HG03460 (cell line): ENCODE results near the gene STYXL2.
A peak's percentile ranks its signal among the peaks of the same experiment; 100 is the strongest.

ENCODE experiments used
- ATAC-seq: cut with Tn5 transposase; IDR thresholded peaks from one replicate; pipeline ENCODE4 v1.9.1; 2021; ENCODE audit not compliant: unreplicated experiment

Gene STYXL2

DNA sequence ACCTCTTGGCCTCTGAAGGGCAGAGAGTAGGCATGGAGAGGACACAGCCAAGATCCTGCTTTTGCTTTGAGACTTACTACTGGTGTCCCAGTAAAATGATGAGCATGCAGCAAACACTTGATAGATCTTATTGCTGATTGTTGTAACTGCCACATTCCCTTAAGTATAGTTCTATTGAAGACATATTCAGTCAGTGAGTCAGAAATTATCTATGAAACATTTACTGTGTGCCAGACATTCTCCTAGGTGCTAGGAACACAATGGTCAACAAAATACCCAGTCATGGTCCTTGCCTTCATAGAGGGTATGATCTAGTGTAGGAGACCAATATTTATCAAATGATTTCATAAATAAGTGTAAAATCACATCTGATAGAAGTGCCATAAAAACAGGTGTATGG lies 13.6 kb downstream of the STYXL2 start:
- no peak for ATAC-seq

DNA sequence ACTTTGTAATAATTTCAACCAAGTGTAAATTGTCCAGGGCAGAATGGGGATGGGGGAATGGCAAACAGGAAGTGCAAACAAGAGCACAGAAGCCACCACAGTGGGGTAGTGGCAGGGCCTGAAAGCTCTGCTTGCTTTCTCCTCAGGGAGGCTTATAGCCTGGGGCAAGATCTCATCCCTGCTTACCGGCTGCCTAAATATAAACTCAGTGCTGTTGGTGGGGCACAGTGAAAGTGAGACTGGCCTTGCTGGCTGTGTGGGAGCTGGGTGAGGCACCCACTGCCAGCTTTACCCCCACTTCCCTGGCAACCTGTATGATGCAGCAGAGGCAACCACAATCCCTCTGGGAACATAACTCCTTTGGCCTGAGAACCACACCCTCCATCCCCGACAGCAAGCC lies 15.2 kb downstream of the STYXL2 start:
- ATAC-seq = no peak

DNA sequence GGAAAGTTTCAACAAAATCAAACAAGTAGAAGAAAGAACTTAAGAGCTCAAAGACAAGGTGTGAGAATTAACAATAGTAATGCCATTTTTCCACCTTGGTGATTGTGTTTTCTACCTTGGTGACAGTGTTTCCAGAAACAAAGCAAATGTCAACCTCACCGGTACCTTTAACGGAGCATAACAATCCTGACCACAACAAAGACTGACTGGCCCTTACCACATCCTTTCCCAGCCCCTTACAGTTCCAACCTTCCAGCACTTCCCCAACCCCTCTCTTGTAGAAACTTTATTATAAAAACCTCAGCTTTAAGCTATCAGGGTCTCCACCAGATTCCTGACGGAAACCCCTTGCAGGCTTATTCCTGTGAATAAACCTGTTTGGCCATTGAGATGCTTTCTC lies 16.7 kb downstream of the STYXL2 start:
- peak; percentile 66 for ATAC-seq

DNA sequence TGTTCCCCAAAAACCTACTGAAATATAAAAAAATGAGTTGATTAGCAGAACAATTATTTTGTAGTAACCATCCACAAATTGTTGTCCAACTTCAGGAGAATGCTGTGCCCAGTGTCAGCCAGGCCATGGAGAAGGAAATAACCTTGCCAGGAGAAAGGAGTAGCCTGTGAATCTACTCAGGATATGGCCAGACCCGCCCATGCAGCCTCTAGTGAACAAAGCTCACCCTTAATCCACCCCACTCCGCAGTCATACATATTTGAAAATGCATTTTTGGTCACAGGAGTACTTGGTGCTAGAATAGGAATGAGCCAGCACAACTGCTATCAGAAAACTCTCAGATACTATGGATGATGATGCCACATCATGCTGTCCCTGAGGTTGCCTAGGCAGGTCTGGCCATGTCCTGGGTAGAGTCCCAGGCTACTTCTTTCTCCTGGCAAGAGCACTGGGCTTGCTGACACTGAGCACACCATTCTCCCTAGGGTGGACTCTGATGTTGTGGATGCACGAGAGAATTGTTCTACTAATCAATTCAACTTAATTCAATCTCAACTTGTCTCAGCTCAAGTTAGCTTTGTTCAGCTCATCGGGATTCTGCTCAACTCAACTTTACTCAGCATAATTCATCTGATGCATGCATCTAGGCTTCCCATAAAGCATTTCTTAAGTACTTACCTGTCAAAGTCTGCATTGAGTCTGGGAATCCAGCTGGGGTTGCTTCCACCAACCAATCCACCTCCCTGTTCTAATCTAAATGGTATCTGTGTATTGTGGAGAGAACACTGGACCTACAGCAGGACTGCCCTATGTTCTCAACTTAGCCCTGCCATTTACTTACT lies 18.2 kb downstream of the STYXL2 start:
- no peak for ATAC-seq

DNA sequence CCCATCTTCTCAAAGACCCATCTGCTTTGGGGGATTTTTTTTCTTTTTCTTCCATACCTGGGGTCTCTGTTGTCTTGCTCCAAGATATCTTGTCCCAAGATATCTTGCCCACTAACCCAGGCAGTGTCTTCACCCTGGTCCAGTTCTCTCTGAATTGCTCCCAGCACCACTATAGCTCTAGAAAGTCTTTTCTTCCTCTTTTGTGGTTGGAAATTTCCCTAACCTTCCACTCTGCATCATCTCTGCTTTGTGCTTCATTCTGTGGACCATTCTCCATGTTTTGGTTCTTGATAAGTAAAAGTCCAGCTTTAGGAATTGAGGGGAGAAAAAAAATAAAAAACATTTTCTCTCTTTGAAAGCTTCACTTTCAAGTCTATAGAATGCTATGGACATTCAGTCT lies 20.9 kb downstream of the STYXL2 start:
- ATAC-seq = no peak

DNA sequence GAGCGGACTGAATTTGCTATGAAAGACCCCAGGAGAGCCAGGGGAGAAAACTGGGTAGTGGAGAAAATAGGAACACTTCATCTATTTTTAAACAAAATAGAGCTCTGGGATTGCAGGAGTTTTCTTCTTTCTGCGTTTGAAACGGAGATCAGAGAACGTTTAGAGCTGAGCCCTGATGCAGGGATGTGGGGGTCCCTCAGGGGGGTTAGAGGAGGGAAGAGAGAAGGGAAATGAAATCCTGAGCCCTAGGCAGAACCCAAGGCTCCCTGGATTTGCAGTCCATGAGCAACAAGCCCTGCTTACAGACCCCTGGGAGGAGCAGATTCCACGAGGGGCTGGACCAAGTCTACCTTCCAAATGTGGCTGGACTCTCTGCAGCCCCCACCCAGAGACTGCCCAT lies 21.8 kb downstream of the STYXL2 start:
- ATAC-seq = no peak

DNA sequence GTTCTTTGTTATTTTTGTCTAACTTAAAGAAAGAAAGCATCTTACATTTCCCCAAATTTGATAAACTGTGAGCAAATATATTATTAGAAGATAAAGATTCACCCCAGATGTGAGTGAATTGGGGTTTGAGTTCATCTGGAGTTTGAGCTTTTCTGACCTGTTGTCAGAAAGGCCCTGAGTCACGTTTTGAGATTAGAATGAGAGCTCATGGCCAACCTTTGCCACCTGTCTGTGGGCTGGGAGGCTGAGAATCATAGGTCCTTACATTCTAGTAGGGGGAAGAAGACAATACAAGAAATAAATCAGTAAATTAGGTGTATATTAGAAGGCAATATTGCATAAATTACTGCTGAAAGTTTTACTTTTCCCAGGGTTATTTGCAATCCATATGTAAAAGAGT lies 22.3 kb downstream of the STYXL2 start:
- ATAC-seq = no peak

DNA sequence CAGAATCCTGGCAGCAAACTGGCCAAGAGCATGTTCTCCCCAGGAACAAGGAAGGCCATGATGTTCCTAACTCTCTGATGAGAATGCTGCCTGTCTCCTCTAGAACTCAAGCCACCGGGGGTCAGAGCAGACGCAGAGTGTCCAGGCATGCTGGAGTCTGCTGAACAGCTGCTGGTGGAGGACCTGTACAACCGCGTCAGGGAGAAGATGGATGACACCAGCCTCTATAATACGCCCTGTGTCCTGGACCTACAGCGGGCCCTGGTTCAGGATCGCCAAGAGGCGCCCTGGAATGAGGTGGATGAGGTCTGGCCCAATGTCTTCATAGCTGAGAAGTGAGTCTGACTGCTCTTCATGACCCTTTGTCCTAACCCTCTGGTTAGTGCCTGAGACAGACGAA lies 23.4 kb downstream of the STYXL2 start:
- ATAC-seq = no peak

DNA sequence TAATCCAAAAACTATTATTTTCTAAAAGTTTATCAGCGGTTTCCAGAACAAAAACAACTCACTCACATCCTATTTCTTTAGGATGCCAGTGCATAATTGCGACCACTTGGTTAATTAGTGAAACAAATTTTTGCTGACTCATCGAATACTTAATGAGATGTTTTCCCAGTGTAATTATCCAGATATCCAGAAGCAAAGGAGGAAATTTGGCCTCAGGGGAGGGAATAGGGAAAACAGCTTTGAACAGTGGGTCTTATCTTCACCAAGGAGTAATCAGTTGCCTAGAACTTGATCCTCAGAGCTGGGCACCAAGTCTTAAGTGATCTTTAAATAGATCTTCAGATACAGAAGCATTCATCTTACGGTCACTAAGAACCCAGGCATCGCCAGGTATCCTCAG lies 24.3 kb downstream of the STYXL2 start:
- no peak for ATAC-seq

DNA sequence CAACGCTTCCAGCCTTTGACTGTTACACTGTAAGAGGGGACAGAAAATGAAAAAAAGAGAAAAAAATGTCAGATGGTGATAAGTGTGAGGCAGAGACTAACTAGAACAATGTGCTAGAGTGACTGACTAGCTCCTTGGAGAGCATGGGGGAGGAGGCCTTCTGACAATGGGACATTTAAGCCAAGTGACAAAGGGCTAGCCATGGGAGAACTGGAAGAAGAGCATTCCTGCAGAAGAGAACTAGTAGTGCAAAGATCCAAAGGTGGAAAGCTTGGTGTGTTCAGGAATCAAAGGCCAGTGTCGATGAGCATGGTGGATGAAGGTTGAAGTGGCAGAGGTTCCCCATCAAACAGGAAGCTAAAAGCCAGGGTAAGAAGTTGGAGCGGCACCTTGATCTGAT lies 25.8 kb downstream of the STYXL2 start:
- ATAC-seq = no peak

DNA sequence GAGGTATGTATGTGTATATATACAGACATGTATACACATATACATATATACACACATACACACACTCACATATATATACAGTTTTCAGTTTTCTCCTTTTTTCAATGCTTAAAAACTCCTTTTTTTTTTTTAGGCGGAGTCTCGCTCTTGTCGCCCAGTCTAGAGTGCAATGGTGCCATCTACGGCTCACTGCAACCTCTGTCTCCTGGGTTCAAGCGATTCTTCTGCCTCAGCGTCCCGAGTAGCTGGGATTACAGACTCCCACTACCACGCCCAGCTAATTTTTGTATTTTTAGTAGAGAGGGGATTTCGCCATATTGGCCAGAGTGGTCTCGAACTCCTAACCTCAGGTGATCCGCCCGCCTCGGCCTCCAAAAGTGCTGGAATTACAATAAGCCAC lies 27.0 kb downstream of the STYXL2 start:
- ATAC-seq = no peak

DNA sequence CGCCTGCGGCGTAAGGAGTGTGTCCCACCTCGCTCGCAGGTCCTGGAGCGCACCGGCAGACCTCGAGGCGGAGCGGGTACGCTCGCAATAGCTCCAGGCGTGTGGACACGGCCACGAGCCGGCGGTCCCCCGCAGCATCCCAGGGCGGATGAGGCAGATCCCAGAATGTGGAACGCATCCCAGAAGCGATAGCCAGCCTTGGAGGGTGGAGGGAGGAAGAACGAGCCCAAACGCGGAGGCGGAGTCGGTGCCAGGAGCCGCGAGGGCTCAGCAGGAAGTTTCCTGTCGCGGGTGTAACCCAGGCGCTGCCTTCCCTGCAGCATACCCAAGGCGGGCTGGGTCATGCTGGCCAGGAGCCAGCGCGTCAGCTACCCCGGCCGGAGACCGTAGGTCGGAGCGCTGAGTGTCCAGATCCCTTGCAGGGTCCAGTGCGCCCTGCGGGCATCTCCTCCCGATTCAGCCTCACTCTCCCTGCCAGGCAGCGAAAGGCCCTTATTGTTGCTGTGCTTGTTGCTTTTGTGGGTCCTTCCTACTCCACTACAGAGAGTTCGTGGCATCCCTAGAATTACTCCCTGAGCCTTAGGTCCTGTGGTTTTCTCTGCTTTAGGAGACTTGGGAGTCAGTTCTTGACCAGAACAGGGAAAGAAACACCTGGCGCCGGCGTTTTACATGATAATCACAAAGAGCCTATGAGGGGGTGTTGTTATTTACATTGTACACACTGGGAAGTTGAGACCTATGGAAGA lies 27.7 kb downstream of the STYXL2 start:
- ATAC-seq = no peak

DNA sequence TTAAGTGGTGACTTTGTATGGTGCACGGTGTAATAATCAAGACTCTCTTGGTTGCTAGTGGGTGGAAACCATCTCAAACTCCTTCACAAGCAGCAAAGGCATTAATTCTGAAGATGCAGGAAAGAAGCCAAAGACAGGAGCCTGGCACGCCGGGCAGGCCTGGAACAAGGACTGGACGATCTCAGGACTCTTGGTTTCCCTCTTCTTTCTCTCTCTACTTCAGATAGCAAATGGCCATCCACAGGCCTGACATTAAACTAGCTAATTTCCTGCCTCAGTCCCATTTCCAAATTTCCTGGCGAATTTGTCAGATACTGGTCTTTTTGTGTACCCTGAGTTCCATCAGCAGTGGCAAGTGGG lies 28.2 kb downstream of the STYXL2 start:
- no peak for ATAC-seq

DNA sequence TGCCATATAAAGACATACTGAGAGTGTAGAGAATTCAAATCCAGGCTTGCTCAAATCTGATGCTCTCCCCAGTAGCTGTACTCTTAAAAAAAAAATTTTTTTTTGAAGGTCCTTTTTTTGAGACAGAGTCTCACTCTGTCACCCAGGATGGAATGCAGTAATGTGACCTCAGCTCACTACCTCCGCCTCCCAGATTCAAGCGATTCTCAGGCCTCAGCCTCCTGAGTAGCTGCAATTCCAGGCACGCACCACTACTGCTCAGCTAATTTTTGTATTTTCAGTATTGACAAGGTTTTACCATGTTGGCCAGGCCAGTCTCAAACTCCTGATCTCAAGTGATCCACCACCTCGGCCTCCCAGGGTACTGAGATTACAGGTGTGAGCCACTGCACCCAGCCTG lies 28.7 kb downstream of the STYXL2 start:
- no peak for ATAC-seq

DNA sequence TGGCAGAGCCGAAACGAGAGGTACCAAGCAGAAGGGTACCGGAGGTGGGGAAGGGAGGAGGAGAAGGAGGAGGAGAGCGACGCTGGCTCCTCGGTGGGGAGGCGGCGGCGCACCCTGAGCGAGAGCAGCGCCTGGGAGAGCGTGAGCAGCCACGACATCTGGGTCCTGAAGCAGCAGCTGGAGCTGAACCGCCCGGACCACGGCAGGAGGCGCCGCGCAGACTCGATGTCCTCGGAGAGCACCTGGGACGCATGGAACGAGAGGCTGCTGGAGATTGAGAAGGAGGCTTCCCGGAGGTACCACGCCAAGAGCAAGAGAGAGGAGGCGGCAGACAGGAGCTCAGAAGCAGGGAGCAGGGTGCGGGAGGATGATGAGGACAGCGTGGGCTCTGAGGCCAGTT lies 32.4 kb downstream of the STYXL2 start:
- no peak for ATAC-seq

DNA sequence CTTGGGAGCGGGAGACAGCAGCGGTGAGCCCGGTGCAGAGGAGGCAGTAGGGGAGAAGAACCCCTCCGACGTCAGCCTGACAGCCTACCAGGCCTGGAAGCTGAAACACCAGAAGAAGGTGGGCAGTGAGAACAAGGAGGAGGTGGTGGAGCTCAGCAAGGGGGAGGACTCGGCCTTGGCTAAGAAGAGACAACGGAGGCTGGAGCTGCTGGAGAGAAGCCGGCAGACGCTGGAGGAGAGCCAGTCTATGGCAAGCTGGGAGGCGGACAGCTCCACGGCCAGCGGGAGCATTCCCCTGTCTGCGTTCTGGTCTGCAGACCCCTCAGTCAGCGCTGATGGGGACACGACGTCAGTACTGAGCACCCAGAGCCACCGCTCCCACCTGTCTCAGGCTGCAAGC lies 32.9 kb downstream of the STYXL2 start:
- no peak for ATAC-seq

DNA sequence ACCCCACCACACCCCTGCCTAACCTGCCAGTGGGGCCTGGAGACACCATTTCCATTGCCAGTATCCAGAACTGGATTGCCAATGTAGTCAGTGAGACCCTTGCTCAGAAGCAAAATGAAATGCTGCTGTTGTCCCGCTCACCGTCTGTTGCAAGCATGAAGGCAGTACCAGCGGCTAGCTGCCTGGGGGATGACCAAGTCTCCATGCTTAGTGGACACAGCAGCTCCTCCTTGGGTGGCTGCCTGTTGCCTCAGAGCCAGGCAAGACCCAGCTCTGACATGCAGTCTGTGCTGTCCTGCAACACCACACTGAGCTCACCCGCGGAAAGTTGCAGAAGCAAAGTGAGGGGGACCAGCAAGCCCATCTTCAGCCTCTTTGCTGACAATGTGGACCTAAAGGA lies 33.4 kb downstream of the STYXL2 start:
- ATAC-seq = no peak

DNA sequence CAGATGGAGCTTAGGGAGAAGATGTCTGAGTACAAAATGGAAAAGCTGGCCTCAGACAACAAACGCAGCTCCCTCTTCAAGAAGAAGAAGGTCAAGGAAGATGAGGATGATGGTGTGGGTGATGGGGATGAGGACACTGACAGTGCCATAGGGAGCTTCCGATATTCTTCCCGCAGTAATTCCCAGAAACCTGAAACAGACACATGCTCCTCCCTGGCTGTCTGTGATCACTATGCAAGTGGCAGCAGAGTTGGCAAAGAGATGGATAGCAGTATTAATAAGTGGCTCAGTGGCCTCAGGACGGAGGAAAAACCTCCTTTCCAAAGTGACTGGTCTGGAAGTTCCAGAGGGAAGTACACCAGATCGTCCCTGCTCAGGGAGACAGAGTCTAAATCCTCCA lies 33.8 kb downstream of the STYXL2 start:
- no peak for ATAC-seq

DNA sequence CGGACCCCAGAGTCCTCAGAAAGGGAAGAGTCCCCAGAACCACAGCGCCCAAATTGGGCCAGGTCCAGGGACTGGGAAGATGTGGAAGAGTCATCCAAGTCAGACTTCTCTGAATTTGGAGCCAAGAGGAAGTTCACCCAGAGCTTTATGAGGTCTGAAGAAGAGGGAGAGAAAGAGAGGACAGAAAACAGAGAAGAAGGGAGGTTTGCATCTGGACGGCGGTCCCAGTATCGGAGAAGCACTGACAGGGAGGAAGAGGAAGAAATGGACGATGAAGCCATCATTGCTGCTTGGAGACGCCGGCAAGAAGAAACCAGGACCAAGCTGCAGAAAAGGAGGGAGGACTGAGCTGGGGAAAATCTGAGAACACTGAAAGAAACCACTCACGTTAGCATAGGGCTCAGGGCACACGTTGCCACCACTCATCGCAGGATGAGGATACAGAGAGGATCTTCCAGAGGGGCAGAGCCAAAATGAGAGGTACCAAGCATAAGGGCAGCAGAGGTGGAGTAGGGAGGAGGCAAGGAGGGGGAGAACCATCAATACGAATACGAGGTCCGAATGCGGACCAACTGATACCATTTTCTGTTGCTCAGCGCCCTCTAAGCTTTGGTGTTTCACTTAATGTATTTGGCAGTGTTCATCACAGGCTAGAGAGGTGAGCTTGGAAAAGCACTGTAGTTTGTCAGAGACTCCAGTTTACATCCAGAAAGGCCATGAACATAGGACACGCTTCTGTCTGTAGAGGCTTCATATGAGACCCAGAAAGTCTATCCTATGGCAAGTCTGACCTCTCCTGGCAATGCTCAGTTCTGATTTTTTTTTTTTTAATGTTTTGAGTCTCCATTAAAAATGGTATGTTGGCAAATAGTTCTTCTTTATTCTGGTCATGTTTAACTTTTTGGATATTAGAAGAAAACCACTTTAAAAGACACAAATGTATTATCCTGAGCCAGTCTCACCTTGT lies 34.7 kb downstream of the STYXL2 start:
- ATAC-seq = no peak

DNA sequence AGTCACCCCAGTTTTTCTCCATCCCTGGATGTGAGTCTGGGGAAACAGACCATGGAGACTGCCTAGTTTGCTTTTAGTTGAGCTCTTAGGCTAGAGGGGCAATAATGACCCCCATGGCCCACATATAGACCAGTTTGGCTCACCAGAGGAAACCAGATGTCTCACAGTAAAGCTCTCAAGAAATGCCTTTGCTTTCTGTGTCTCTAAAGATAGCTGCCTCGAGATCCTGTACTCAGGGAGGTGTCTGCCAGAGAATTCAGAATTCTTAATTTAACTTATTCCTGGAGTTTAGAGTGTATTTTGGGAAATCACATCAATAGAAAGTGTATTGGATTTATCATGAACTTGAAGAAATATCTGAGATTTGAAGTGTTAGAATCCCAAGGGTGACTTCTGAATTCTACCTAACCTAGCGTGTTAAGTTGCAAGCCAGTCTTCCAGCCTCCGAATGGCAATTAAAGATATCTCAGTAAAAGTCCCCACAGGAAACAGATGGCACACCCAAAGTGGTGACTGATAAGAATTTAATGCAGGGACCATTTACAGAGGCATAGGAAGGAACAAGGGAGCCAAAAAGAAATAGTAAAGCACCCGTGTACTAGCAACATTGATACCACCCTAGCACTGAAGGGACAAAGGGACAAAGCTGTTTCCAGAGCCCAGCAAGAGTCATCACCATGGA lies 37.1 kb downstream of the STYXL2 start:
- ATAC-seq = no peak
